Neuronal stem cell (in vitro differentiated cells): ENCODE data around the gene TP53BP2.

Experiments
- DNase-seq: peaks from one replicate; pipeline ENCODE4 v3.0.0-alpha.2; 2013; ENCODE audit warnings: low spot score
- H2AFZ ChIP-seq: one replicate; pipeline ENCODE4 v1.6.1; 2013; ENCODE audit warnings: mild to moderate bottlenecking, low read length, inconsistent platforms
- H2AK5ac ChIP-seq: 2 replicates; pipeline ENCODE4 v1.6.1; 2013; ENCODE audit warnings: low read depth, mild to moderate bottlenecking, inconsistent platforms, low read length, moderate library complexity, mixed read lengths
- H2BK120ac ChIP-seq: 2 replicates; pipeline ENCODE4 v1.6.1; 2013; ENCODE audit warnings: low read depth, mild to moderate bottlenecking, inconsistent platforms, low read length, moderate library complexity, mixed read lengths
- H2BK12ac ChIP-seq: one replicate; pipeline ENCODE4 v1.6.1; 2013; ENCODE audit warnings: low read length, inconsistent platforms
- H2BK15ac ChIP-seq: 2 replicates; pipeline ENCODE4 v1.6.1; 2013; ENCODE audit warnings: mild to moderate bottlenecking, low read length, inconsistent platforms, mixed read lengths
- H2BK5ac ChIP-seq: one replicate; pipeline ENCODE4 v1.6.1; 2013; ENCODE audit warnings: inconsistent platforms, mild to moderate bottlenecking, low read length, moderate library complexity
- H3K14ac ChIP-seq: one replicate; pipeline ENCODE4 v1.6.1; 2013; ENCODE audit warnings: low read length, inconsistent platforms
- H3K18ac ChIP-seq: 2 replicates; pipeline ENCODE4 v1.6.1; 2013; ENCODE audit warnings: low read length, inconsistent platforms
- H3K23ac ChIP-seq: 2 replicates; pipeline ENCODE4 v1.6.1; 2013; ENCODE audit warnings: low read depth, mild to moderate bottlenecking, mixed read lengths, low read length, inconsistent platforms; ENCODE audit not compliant: poor library complexity
- H3K27ac ChIP-seq: replicated peaks from 3 replicates; pipeline ENCODE4 v1.5.1; 2013; ENCODE audit warnings: low read length, inconsistent platforms
- H3K27me3 ChIP-seq, 3 experiments: 2 replicates each; pipeline ENCODE4 v1.6.1; 2013; ENCODE audit warnings: low read length in 3 of 3, mild to moderate bottlenecking in 2 of 3, inconsistent platforms in 1 of 3, low read depth in 1 of 3, mixed read lengths in 1 of 3, moderate library complexity in 1 of 3; ENCODE audit not compliant: control insufficient read depth in 3 of 3, insufficient read depth in 3 of 3
- H3K36me3 ChIP-seq, 2 donors: replicated peaks in 1 of 2; 2 replicates each; pipeline ENCODE4 v1.6.1; 2013; ENCODE audit warnings: low read length in 2 of 2; ENCODE audit not compliant: control insufficient read depth in 2 of 2, insufficient read depth in 2 of 2
- H3K4ac ChIP-seq: 2 replicates; pipeline ENCODE4 v1.6.1; 2013; ENCODE audit warnings: inconsistent platforms, mild to moderate bottlenecking, low read length, moderate library complexity
- H3K4me1 ChIP-seq, 2 donors: 1 replicate in 1 of 2; 2 replicates in 1 of 2; pipeline ENCODE4 v1.6.1; 2013; ENCODE audit warnings: low read length in 2 of 2, low read depth in 1 of 2; ENCODE audit not compliant: control insufficient read depth in 2 of 2, insufficient read depth in 1 of 2
- H3K4me2 ChIP-seq: one replicate; pipeline ENCODE4 v1.6.1; 2013; ENCODE audit warnings: mild to moderate bottlenecking, low read length, inconsistent platforms; ENCODE audit not compliant: insufficient read depth, poor library complexity, severe bottlenecking
- H3K4me3 ChIP-seq, 2 donors: 2 replicates each; pipeline ENCODE4 v1.5.1; 2013; ENCODE audit warnings: low read length in 2 of 2, mild to moderate bottlenecking in 2 of 2, inconsistent platforms in 1 of 2, moderate library complexity in 1 of 2
- H3K79me1 ChIP-seq: one replicate; pipeline ENCODE4 v1.6.1; 2013; ENCODE audit warnings: low read depth, mild to moderate bottlenecking, inconsistent platforms, low read length, moderate library complexity
- H3K9ac ChIP-seq: one replicate; pipeline ENCODE4 v1.6.1; 2013; ENCODE audit warnings: mild to moderate bottlenecking, low read depth, low read length, inconsistent platforms; ENCODE audit not compliant: poor library complexity
- H3K9me3 ChIP-seq, 2 donors: replicated peaks in 1 of 2; 2 replicates each; pipeline versions ENCODE3 to v1.6.1; 2013; ENCODE audit warnings: low read length in 2 of 2, mild to moderate bottlenecking in 2 of 2, inconsistent platforms in 1 of 2, low read depth in 1 of 2, mixed read lengths in 1 of 2, moderate library complexity in 1 of 2; ENCODE audit not compliant: control insufficient read depth in 2 of 2, insufficient read depth in 1 of 2
- H4K8ac ChIP-seq: one replicate; pipeline ENCODE4 v1.6.1; 2013; ENCODE audit warnings: low read depth, mild to moderate bottlenecking, inconsistent platforms, low read length, moderate library complexity
- H4K91ac ChIP-seq: one replicate; pipeline ENCODE4 v1.6.1; 2013; ENCODE audit warnings: low read length, low read depth, mild to moderate bottlenecking, inconsistent platforms; ENCODE audit not compliant: poor library complexity
- WGBS, 2 donors: extraction: QIAGEN DNeasy Blood & Tissue Kit; methylation state at CpG; one replicate each; pipeline ENCODE4 v1.1.7; 2013; ENCODE audit warnings: missing lambda C conversion rate in 2 of 2, mixed read lengths in 1 of 2; ENCODE audit not compliant: insufficient read length in 2 of 2, insufficient replicate concordance in 1 of 2; ENCODE audit errors: extremely low coverage in 2 of 2; 5-methylcytosine and 5-hydroxymethylcytosine counted together

TP53BP2 gene

GRCh38 chr1:223771814-223772770 lies 73.7 kb downstream of the TP53BP2 start:
- no peak overlapping the region for H2BK120ac ChIP-seq
- H2AFZ ChIP-seq = no peak overlapping the region
- H2BK15ac ChIP-seq = no peak overlapping the region
- H3K23ac ChIP-seq = no peak overlapping the region
- no peak overlapping the region for H3K4me3 ChIP-seq
- no peak overlapping the region for H4K8ac ChIP-seq
- H3K18ac ChIP-seq = no peak overlapping the region
- H3K9me3 ChIP-seq = no peaks in the 10 kb centered on the region
- H3K27me3 ChIP-seq = no peaks in the 10 kb centered on the region
- no peak overlapping the region for H3K14ac ChIP-seq
- no peak overlapping the region for H3K4me2 ChIP-seq
- H3K4me1 ChIP-seq = peaks cover 3 to 19% of the 10 kb centered on the region in 2 donors
- H3K36me3 ChIP-seq = peaks cover 22 to 84% of the 10 kb centered on the region in 2 donors
- no peak overlapping the region for H4K91ac ChIP-seq
- H2AK5ac ChIP-seq = no peak overlapping the region
- no peak overlapping the region for H2BK5ac ChIP-seq
- H3K9ac ChIP-seq = no peak overlapping the region
- H3K27ac ChIP-seq = peak overlapping the region; percentile 17
- DNase-seq = no peak
- H3K4ac ChIP-seq = no peak overlapping the region
- no peaks in the 10 kb centered on the region for H3K79me1 ChIP-seq
- WGBS, 2 donors = no CpG with 5 or more reads among the region's 16 CpGs
- H2BK12ac ChIP-seq = no peak overlapping the region

DNA sequence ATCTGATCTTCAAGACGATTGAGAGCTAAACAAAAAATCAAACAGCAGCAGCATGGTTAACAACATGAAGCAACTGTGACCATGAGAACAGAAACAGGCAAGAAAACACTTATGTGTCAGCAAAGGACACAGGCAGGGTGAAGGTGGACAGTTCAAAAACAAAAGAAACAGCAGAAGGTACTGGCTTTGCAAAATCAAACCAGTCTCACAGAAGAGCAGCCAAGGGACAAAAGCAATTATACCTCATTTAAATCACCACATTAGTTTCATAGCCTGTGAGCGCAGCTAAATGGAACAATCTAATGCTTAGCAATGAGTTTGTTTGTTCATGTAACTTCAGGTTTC lies 74.3 kb downstream of the TP53BP2 start:
- H3K4ac ChIP-seq = no peak overlapping the region
- no CpG with 5 or more reads among the region's 2 CpGs for WGBS, 2 donors
- no peak overlapping the region for H4K91ac ChIP-seq
- no peaks in the 10 kb centered on the region for H3K9me3 ChIP-seq
- no peak overlapping the region for H4K8ac ChIP-seq
- no peak overlapping the region for H2BK12ac ChIP-seq
- H2AFZ ChIP-seq = no peak overlapping the region
- H3K27me3 ChIP-seq = no peaks in the 10 kb centered on the region
- peaks cover 21 to 78% of the 10 kb centered on the region in 2 donors for H3K36me3 ChIP-seq
- no peak overlapping the region for H3K23ac ChIP-seq
- no peaks in the 10 kb centered on the region for H3K79me1 ChIP-seq
- no peak overlapping the region for H2AK5ac ChIP-seq
- H3K18ac ChIP-seq = no peak overlapping the region
- H2BK15ac ChIP-seq = no peak overlapping the region
- H2BK5ac ChIP-seq = no peak overlapping the region
- H3K4me1 ChIP-seq = peaks cover 3 to 19% of the 10 kb centered on the region in 2 donors
- no peak overlapping the region for H2BK120ac ChIP-seq
- peak overlapping the region; percentile 12 for H3K27ac ChIP-seq
- DNase-seq = no peak
- no peak overlapping the region for H3K14ac ChIP-seq
- no peak overlapping the region for H3K4me2 ChIP-seq
- H3K4me3 ChIP-seq = no peak overlapping the region
- no peak overlapping the region for H3K9ac ChIP-seq

GRCh38 chr1:223770621-223771315 lies 75.0 kb downstream of the TP53BP2 start:
- Histone ChIP-seq H3K4ac (no peak overlapping the region), H4K8ac (no peak overlapping the region), H3K79me1 (no peaks in the 10 kb centered on the region), H3K23ac (no peak overlapping the region), H2AFZ (no peak overlapping the region), H3K4me1 (peaks cover 3 to 19% of the 10 kb centered on the region in 2 donors), H2BK5ac (no peak overlapping the region), H2BK15ac (no peak overlapping the region), H3K27me3 (no peaks in the 10 kb centered on the region), H3K27ac (no peak overlapping the region), H3K14ac (no peak overlapping the region), H2AK5ac (no peak overlapping the region), H3K9me3 (no peaks in the 10 kb centered on the region), H3K4me3 (no peak overlapping the region), H2BK120ac (no peak overlapping the region), H3K36me3 (peaks cover 16 to 78% of the 10 kb centered on the region in 2 donors), H4K91ac (no peak overlapping the region), H3K9ac (no peak overlapping the region), H3K4me2 (no peak overlapping the region), H2BK12ac (no peak overlapping the region), H3K18ac (no peak overlapping the region)
- WGBS, 2 donors = no CpG with 5 or more reads among the region's 9 CpGs
- DNase-seq = no peak

DNA sequence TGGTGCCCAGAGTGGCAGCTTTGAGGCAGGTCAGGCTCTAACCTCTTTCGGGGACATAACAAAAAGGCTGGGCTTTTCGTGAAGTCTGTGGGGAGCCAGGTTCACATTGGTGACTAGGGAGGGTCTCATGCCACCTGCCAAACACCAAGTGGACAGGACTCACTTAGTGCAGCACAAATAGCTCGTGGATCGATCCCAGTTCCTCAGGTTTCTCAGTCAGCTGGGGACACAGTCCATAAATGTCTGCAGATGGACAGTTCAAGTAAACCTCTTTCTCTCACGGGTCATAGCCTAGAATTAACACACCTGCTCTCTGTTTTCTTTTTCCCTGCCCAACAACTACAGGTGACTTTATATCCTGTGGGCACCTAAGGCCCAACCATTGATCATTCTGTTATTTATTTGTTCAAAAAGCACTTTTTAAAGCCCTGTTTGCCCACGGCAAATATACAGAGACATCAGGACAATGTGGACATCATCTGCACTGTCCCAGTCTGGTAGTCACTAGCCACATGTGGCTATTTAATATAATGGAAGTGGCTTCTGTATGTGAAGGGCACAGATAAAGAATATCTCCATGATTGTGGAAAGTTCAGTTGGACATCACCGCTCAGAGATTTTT lies 79.9 kb downstream of the TP53BP2 start:
- no peak overlapping the region for H4K8ac ChIP-seq
- H3K4me2 ChIP-seq = no peak overlapping the region
- H2BK5ac ChIP-seq = peak overlapping the region; percentile 49
- no peak overlapping the region for H3K4me3 ChIP-seq
- no peak overlapping the region for H2BK15ac ChIP-seq
- no peak overlapping the region for H3K14ac ChIP-seq
- H3K9me3 ChIP-seq = no peaks in the 10 kb centered on the region
- no peak overlapping the region for H3K9ac ChIP-seq
- H3K79me1 ChIP-seq = no peaks in the 10 kb centered on the region
- H3K36me3 ChIP-seq = peaks cover 13 to 76% of the 10 kb centered on the region in 2 donors
- peak overlapping the region; percentile 14 for H3K27ac ChIP-seq
- no peak overlapping the region for H2AFZ ChIP-seq
- H2BK12ac ChIP-seq = no peak overlapping the region
- no CpG with 5 or more reads among the region's 7 CpGs for WGBS, 2 donors
- H3K4me1 ChIP-seq = peaks cover 0 to 10% of the 10 kb centered on the region in 2 donors
- H3K18ac ChIP-seq = no peak overlapping the region
- no peak overlapping the region for H4K91ac ChIP-seq
- no peak overlapping the region for H3K23ac ChIP-seq
- no peak overlapping the region for H2AK5ac ChIP-seq
- no peak overlapping the region for H3K4ac ChIP-seq
- H3K27me3 ChIP-seq = no peaks in the 10 kb centered on the region
- no peak overlapping the region for H2BK120ac ChIP-seq
- no peak for DNase-seq
